EH (cell line): ENCODE results near the gene UCHL5.
"Not testable (repeated sequence)": the region's sequence is repeated elsewhere in the genome, so short reads cannot be mapped to it uniquely, and the experiment has no call there.

Experiments
- DNase-seq: peaks from one replicate; pipeline ENCODE4 v3.0.0-alpha.2; 2015; ENCODE audit warnings: low read depth

UCHL5 gene

GRCh38 chr1:193065954-193066353 is 6.8 kb upstream of the UCHL5 start:
- DNase-seq, result no peak

- DNase-seq, result peak; percentile 24
Measured at GRCh38 chr1:193062698-193063463, 3.7 kb upstream of the UCHL5 start.

DNA sequence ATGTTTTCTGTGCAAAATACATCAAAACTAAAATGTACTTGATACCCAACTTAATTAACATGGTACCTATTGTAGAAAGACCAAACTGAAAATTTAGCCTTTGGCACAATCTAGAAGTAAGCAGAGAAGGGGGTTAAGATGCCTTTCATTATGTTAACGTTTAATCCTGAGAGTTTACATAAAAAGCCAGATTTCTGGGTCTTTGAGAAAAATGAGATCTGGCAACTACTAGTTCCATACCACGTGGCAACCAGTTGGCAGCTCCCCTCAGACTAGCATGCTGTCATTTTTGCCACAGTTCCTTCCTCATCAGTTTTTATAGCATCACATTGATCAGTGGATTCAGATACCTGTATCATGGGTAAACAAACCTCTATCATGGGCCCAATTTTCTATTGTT is 1.8 kb upstream of the UCHL5 start:
- DNase-seq, result peak; percentile 32

DNA sequence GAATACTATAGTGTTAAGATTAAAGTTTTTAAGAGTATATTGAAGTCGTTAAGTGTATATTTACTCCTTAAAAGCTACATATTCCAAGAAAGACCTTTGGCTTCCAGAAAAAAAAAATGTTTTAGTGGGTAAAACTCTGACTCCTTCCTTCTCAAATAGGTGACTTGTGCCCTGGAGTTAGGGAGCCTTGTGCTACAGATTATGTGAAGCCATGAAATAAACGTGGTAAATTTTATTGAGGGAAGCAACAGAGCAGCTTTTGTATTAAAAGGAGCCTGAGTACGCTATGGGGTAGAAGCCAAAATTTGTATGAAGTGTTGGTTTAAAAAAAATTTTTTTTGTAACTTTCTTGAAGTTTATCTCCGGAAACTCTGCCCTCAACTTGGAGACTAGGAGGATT is 1.2 kb upstream of the UCHL5 start:
- DNase-seq, result peak; percentile 6

- DNase-seq, result no peak
Measured at GRCh38 chr1:193060115-193060403, 899 bp upstream of the UCHL5 start.

DNA sequence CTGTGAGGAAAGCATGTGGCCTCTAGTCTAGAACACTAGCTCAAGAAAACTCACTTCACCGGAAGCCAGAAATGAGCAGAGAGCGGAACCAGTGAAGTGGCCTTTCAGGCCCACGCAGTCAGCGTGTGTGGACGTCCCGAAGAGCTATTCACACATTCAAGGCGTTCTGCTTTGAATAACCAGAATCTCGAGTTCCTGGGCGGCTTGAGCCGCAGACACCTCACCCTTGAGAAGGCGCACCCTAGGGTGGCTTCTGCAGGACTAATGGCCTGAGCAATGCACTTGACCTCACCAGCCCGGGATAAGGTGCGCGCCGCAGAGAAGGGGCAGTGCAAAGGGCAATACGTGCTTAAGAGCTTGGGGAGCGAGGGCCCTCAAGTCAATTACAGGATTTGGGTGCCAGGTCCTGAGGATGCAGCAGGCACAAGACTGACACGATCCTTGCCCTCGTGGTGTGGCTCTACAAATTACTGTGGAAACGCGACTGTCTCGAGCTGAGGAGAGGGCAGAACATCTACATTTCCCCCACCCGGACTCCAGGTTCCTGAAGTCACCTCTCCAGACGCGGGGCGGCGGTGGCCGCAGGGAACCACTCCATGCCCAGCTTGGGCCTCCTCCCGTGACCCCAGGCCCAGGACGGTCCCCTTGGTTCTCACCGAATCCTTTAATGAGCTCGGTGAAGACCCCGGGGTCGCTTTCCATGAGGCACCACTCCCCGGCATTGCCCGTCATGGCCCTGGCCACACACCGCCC is 455 bp downstream of the UCHL5 start:
- DNase-seq, result peak; percentile 56

- DNase-seq, result no peak
Measured at GRCh38 chr1:193054169-193054675, 4.9 kb downstream of the UCHL5 start.

- not testable (repeated sequence) for DNase-seq
Measured at GRCh38 chr1:193048913-193049312, 10.2 kb downstream of the UCHL5 start.

DNA sequence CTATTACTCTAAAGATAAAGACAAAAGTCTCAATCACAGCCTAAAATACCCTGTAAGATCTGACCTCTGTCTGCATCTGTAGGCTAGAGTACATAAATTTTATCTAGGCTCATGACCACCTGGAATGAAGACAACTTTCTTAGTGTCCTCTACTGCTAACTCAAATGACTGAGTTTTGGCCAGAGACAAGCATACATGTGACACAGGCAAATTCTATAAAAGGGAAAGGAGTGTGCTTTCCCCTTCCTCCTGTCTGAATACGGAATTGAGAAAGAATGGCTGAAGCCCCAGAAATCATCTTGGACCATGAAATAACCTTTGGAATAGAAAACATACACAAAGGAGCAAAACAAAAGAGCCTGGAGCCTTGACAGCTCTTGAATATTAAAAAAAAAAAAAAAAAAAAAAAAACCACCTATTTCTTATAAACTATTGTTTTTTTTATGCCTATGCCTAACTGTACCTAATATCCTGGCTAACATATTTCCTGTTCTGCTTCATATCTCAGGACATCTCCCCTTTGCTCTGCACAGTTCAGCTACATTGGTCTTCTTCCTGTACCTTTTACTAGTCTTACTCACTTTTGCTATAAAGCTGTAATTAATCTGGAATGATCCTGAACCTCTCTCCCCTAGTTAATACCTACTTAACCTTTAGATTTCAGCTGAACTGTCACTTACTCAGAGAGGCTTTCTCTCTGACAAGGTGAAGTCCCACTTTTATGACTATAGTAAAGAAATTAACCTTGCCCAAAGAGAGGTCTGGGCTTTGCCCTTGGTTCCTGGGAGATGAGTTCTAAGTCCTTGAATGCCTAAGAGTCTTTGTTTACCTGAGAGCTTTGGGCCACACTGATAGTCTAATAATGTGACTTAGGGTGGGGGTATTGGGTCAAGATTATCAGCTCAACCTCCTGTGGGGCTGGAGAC is 16.1 kb downstream of the UCHL5 start:
- no peak for DNase-seq

DNA sequence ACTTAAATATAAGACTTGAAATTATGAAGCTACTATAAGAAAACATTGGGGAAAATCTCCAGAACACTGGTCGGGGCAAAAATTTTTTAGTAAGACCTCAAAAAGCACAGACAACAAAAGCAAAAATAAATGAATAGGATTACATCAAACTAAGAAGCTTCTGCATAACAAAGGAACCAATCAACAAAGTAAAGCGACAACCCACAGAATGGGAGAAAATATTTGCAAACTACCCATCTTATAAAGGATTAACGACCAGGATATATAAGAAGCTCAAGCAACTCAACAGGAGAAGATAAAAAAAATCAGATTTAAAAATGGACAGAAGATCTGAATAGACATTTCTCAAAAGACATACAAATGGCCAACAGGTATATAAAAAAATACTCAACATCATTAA is 19.1 kb downstream of the UCHL5 start:
- no peak for DNase-seq

GRCh38 chr1:193036337-193037047 is 22.7 kb downstream of the UCHL5 start:
- DNase-seq, result no peak

DNA sequence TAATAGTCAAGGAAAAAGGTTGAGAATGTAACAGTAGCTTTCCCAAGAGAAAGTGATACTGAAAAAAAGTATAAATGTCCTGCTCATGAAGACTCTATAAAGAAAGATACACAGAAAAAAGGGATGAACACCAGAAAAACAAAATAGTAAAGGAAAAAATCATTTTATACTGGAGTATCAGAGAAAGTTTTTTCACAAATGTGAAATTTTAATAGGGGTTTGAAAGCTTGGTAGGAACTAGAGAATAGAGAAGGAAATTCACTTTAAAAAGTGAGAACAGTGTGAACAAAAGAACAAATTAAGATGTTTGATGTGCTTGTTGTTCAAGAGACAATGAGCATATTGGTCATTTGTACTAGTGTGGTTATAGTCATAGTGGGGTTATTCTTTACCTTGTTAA is 25.6 kb downstream of the UCHL5 start:
- no peak for DNase-seq

DNA sequence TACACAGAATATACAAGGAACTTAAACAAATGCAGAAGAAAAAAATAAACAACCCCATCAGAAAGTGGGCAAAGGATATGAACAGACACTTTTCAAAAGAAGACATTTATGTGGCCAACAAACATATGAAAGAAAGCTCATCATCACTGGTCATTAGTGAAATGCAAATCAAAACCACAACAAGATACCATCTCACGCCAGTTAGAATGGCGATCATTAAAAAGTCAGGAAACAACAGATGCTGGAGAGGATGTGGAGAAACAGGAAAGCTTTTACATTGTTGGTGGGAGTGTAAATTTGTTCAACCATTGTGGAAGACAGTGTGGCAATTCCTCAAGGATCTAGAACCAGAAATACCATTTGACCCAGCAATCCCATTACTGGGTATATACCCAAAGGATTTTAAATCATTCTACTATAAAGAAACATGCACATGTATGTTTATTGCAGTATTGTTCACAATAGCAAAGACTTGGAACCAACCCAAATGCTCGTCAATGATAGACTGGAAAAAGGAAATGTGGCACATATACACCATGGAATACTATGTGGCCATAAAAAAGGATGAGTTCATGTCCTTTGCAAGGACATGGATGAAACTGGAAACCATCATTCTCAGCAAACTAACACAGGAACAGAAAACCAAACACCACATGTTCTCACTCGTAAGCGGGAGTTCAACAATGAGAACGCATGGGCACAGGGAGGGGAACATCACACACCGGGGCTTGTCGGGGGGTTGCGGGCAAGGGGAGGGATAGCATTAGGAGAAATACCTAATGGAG is 26.3 kb downstream of the UCHL5 start:
- DNase-seq, result not testable (repeated sequence)

- peak; percentile 27 for DNase-seq
Measured at GRCh38 chr1:193031431-193031830, 27.7 kb downstream of the UCHL5 start.

GRCh38 chr1:193030280-193030679 is 28.9 kb downstream of the UCHL5 start:
- no peak for DNase-seq

DNA sequence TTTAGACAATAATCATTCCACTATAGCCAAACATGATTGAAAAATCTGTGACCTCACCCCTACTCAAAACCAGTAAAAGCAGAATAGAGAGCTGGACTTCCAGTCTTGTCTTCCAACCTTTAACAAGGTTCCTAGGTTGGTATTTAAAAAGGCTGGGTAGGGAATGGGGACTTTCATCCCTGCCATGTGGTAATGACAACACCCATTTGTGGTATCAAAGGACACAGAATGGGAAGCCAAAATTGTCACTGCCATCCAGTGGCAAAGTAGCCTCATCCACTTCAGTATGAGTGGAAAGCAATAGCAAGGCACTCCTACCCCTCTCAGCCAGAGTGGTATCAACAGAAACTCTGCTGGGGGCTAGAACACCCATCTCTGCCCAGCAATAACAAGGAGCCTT is 33.9 kb downstream of the UCHL5 start:
- DNase-seq, result no peak

- peak; percentile 62 for DNase-seq
Measured at GRCh38 chr1:193019442-193020026, 39.6 kb downstream of the UCHL5 start.

GRCh38 chr1:193016788-193017187 is 42.4 kb downstream of the UCHL5 start:
- no peak for DNase-seq

GRCh38 chr1:193014400-193014799 is 44.8 kb downstream of the UCHL5 start:
- peak; percentile 26 for DNase-seq

- DNase-seq, result no peak
Measured at GRCh38 chr1:193013707-193014106, 45.5 kb downstream of the UCHL5 start.

GRCh38 chr1:193013005-193013404 is 46.2 kb downstream of the UCHL5 start:
- peak; percentile 44 for DNase-seq
